ENCODE data around the gene CNNM3. TPM values are rescaled to one million over a fixed set of nuclear protein-coding genes. Genes with fewer than 3 reads are reported as not detected.

The CNNM3 gene
- total RNA-seq, 1 donor from 2014 or later = 5.6 TPM

- peak within 1 kb of the TSS; percentile 89 for H2AFZ ChIP-seq (ENCODE audit: low read depth, low read length)
- peak within 1 kb of the TSS; percentile 40 for H3K27ac ChIP-seq (ENCODE audit: low read depth, low read length)
- peaks cover 9% of the 10 kb centered on the region for H3K36me3 ChIP-seq (ENCODE audit: insufficient read depth, low read length)
- H3K36me3 Mint-ChIP-seq (ENCODE audit: low read depth, unreplicated experiment) = peaks cover 9% of the 10 kb centered on the region
- H3K9me3 Mint-ChIP-seq (ENCODE audit: unreplicated experiment) = no peaks in the 10 kb centered on the region
- H3K9ac ChIP-seq (ENCODE audit: low read length) = peak within 1 kb of the TSS; percentile 83
- peak within 1 kb of the TSS; percentile 98 for H3K4me2 ChIP-seq (ENCODE audit: low read length)
- FAIRE-seq (no peak), DNase-seq (ENCODE audit: low read depth) (peak; percentile 90)
- peak within 1 kb of the TSS; percentile 81 for H3K4me3 ChIP-seq (ENCODE audit: insufficient read depth, low read depth, low read length)
- peaks cover 8% of the 10 kb centered on the region for H3K4me1 Mint-ChIP-seq (ENCODE audit: low read depth, unreplicated experiment)
- H3K4me3 Mint-ChIP-seq (ENCODE audit: unreplicated experiment) = peak within 1 kb of the TSS; percentile 90
- H3K4me1 ChIP-seq (ENCODE audit: insufficient read depth, low read length) = peaks cover 19% of the 10 kb centered on the region
- H3K27ac Mint-ChIP-seq (ENCODE audit: unreplicated experiment) = no peak within 1 kb of the TSS
- no peaks in the 10 kb centered on the region for H3K27me3 Mint-ChIP-seq (ENCODE audit: low read depth, unreplicated experiment)
- peaks cover 23% of the 10 kb centered on the region for H3K79me2 ChIP-seq (ENCODE audit: insufficient read depth, low read length)
- H4K20me1 ChIP-seq (ENCODE audit: insufficient read depth, low read length) = peaks cover 49% of the 10 kb centered on the region
- peak; percentile 45 for TF ChIP-seq CTCF (IDR thresholded peaks at IDR 0.05; ENCODE audit: insufficient read depth, low read depth, low read length)
- no peak for TF ChIP-seq EZH2 (IDR thresholded peaks at IDR 0.05; ENCODE audit: insufficient read depth, low read length)
- no peaks in the 10 kb centered on the region for H3K9me3 ChIP-seq (ENCODE audit: insufficient read depth, low read depth, low read length)
- no peaks in the 10 kb centered on the region for H3K27me3 ChIP-seq (ENCODE audit: insufficient read depth, low read length)
These were observed 41.8 kb downstream of the CNNM3 start, which contains the start of gene ANKRD39 for GRCh38 chr2:96857667-96858372. Gene ANKRD39, minus strand, starts transcription at chr2:96858016. Its CDS starts 29 bp downstream, at chr2:96857987.

GRCh38 chr2:96859099-96859649 is 43.1 kb downstream of the CNNM3 start:
- Histone ChIP-seq H3K4me1 (ENCODE audit: insufficient read depth, low read length) (peaks cover 19% of the 10 kb centered on the region), H3K9me3 (ENCODE audit: insufficient read depth, low read depth, low read length) (no peaks in the 10 kb centered on the region), H4K20me1 (ENCODE audit: insufficient read depth, low read length) (peaks cover 60% of the 10 kb centered on the region), H3K36me3 (ENCODE audit: insufficient read depth, low read length) (peaks cover 17% of the 10 kb centered on the region), H3K79me2 (ENCODE audit: insufficient read depth, low read length) (peaks cover 25% of the 10 kb centered on the region), H2AFZ (ENCODE audit: low read depth, low read length) (peak overlapping the region; percentile 77), H3K27me3 (ENCODE audit: insufficient read depth, low read length) (no peaks in the 10 kb centered on the region), H3K27ac (ENCODE audit: low read depth, low read length) (no peak overlapping the region), H3K9ac (ENCODE audit: low read length) (peak overlapping the region; percentile 83), H3K4me2 (ENCODE audit: low read length) (peak overlapping the region; percentile 98), H3K4me3 (ENCODE audit: insufficient read depth, low read depth, low read length) (peak overlapping the region; percentile 81)
- Mint-ChIP-seq H3K4me3 (ENCODE audit: unreplicated experiment) (peak overlapping the region; percentile 68), H3K4me1 (ENCODE audit: low read depth, unreplicated experiment) (peaks cover 8% of the 10 kb centered on the region), H3K36me3 (ENCODE audit: low read depth, unreplicated experiment) (peaks cover 12% of the 10 kb centered on the region), H3K27ac (ENCODE audit: unreplicated experiment) (no peak overlapping the region), H3K9me3 (ENCODE audit: unreplicated experiment) (no peaks in the 10 kb centered on the region), H3K27me3 (ENCODE audit: low read depth, unreplicated experiment) (no peaks in the 10 kb centered on the region)
- no peak for DNase-seq (ENCODE audit: low read depth)
- TF ChIP-seq EZH2 (IDR thresholded peaks at IDR 0.05; ENCODE audit: insufficient read depth, low read length) (no peak), CTCF (IDR thresholded peaks at IDR 0.05; ENCODE audit: insufficient read depth, low read depth, low read length) (no peak)
- FAIRE-seq = no peak

GRCh38 chr2:96859681-96860064 is 43.6 kb downstream of the CNNM3 start:
- FAIRE-seq = no peak
- H3K9me3 Mint-ChIP-seq (ENCODE audit: unreplicated experiment) = no peaks in the 10 kb centered on the region
- no peak overlapping the region for H3K27ac ChIP-seq (ENCODE audit: low read depth, low read length)

More at GRCh38 chr2:96859681-96860064, 43.6 kb downstream of the CNNM3 start:
- Mint-ChIP-seq H3K27ac (ENCODE audit: unreplicated experiment) (no peak overlapping the region), H3K4me3 (ENCODE audit: unreplicated experiment) (peak overlapping the region; percentile 68), H3K27me3 (ENCODE audit: low read depth, unreplicated experiment) (no peaks in the 10 kb centered on the region), H3K36me3 (ENCODE audit: low read depth, unreplicated experiment) (peaks cover 8% of the 10 kb centered on the region), H3K4me1 (ENCODE audit: low read depth, unreplicated experiment) (peaks cover 8% of the 10 kb centered on the region)
- H3K4me1 ChIP-seq (ENCODE audit: insufficient read depth, low read length) = peaks cover 19% of the 10 kb centered on the region
- no peak overlapping the region for H3K4me2 ChIP-seq (ENCODE audit: low read length)
- no peak for DNase-seq (ENCODE audit: low read depth)
- peaks cover 59% of the 10 kb centered on the region for H4K20me1 ChIP-seq (ENCODE audit: insufficient read depth, low read length)
- H3K79me2 ChIP-seq (ENCODE audit: insufficient read depth, low read length) = peaks cover 30% of the 10 kb centered on the region
- H3K9ac ChIP-seq (ENCODE audit: low read length) = no peak overlapping the region
- TF ChIP-seq CTCF (IDR thresholded peaks at IDR 0.05; ENCODE audit: insufficient read depth, low read depth, low read length) (no peak), EZH2 (IDR thresholded peaks at IDR 0.05; ENCODE audit: insufficient read depth, low read length) (no peak)
- no peak overlapping the region for H3K4me3 ChIP-seq (ENCODE audit: insufficient read depth, low read depth, low read length)
- peaks cover 19% of the 10 kb centered on the region for H3K36me3 ChIP-seq (ENCODE audit: insufficient read depth, low read length)
- no peaks in the 10 kb centered on the region for H3K9me3 ChIP-seq (ENCODE audit: insufficient read depth, low read depth, low read length)
- no peaks in the 10 kb centered on the region for H3K27me3 ChIP-seq (ENCODE audit: insufficient read depth, low read length)
- no peak overlapping the region for H2AFZ ChIP-seq (ENCODE audit: low read depth, low read length)

Measured in astrocyte (in vitro differentiated cells and primary cell).